NCI-H187 treated with DMSO at 0.1 percent for 48 hours (cell line): ENCODE data around the gene GALNT9.

Experiments
- DNase-seq: peaks from one replicate; lab custom pipeline; 2025; lab: John Stamatoyannopoulos, UW

GALNT9 gene

GRCh38 chr12:132325733-132326130 lies 3.7 kb downstream of the GALNT9 start:
- DNase-seq, result no peak

GRCh38 chr12:132324841-132325732 lies 4.3 kb downstream of the GALNT9 start:
- DNase-seq, result no peak

GRCh38 chr12:132324173-132324572 lies 5.2 kb downstream of the GALNT9 start:
- DNase-seq, result no peak

GRCh38 chr12:132323171-132324010 lies 6.0 kb downstream of the GALNT9 start:
- DNase-seq, result no peak

- DNase-seq, result no peak
Observed at GRCh38 chr12:132322206-132323132, 6.9 kb downstream of the GALNT9 start.

- no peak for DNase-seq
Observed at GRCh38 chr12:132321321-132322118, 7.9 kb downstream of the GALNT9 start.

- no peak for DNase-seq
Observed at GRCh38 chr12:132320767-132321211, 8.6 kb downstream of the GALNT9 start.

- DNase-seq, result no peak
Observed at GRCh38 chr12:132319991-132320570, 9.3 kb downstream of the GALNT9 start.

GRCh38 chr12:132319359-132319950 lies 9.9 kb downstream of the GALNT9 start:
- DNase-seq, result no peak

GRCh38 chr12:132318618-132319033 lies 10.8 kb downstream of the GALNT9 start:
- DNase-seq, result no peak

- DNase-seq, result no peak
Observed at GRCh38 chr12:132318135-132318534, 11.3 kb downstream of the GALNT9 start.

- DNase-seq, result no peak
Observed at GRCh38 chr12:132317233-132317938, 12.0 kb downstream of the GALNT9 start.

GRCh38 chr12:132316497-132317232 lies 12.7 kb downstream of the GALNT9 start:
- no peak for DNase-seq

- no peak for DNase-seq
Observed at GRCh38 chr12:132315951-132316350, 13.4 kb downstream of the GALNT9 start.

- no peak for DNase-seq
Observed at GRCh38 chr12:132315507-132315906, 13.9 kb downstream of the GALNT9 start.

GRCh38 chr12:132314516-132315233 lies 14.7 kb downstream of the GALNT9 start:
- DNase-seq, result no peak

- no peak for DNase-seq
Observed at GRCh38 chr12:132314035-132314434, 15.4 kb downstream of the GALNT9 start.

GRCh38 chr12:132313182-132313581 lies 16.2 kb downstream of the GALNT9 start:
- no peak for DNase-seq
